SIG-M5 (cell line): ENCODE data around the gene JARID2.
A peak's percentile ranks its signal among the peaks of the same experiment; 100 is the strongest.
"Not testable (repeated sequence)": the region's sequence is repeated elsewhere in the genome, so short reads cannot be mapped to it uniquely, and the experiment has no call there.

Experiments used
- DNase-seq: peaks from one replicate; lab custom pipeline; 2025; lab: John Stamatoyannopoulos, UW

JARID2 gene

GRCh38 chr6:15289456-15289855, 43.6 kb downstream of the JARID2 start:
- not testable (repeated sequence) for DNase-seq

- DNase-seq: no peak
Measured at GRCh38 chr6:15290067-15290680, 44.3 kb downstream of the JARID2 start.

GRCh38 chr6:15290962-15291704, 45.3 kb downstream of the JARID2 start:
- no peak for DNase-seq

- DNase-seq: no peak
Measured at GRCh38 chr6:15292721-15293302, 46.9 kb downstream of the JARID2 start.

- no peak for DNase-seq
Measured at GRCh38 chr6:15293674-15294073, 47.8 kb downstream of the JARID2 start.

GRCh38 chr6:15294504-15294903, 48.6 kb downstream of the JARID2 start:
- no peak for DNase-seq

GRCh38 chr6:15296249-15296648, 50.4 kb downstream of the JARID2 start:
- no peak for DNase-seq

GRCh38 chr6:15296735-15297134, 50.9 kb downstream of the JARID2 start:
- DNase-seq: no peak

- DNase-seq: not testable (repeated sequence)
Measured at GRCh38 chr6:15297167-15297566, 51.3 kb downstream of the JARID2 start.

GRCh38 chr6:15297895-15298590, 52.2 kb downstream of the JARID2 start:
- no peak for DNase-seq

- DNase-seq: peak; percentile 79
Measured at GRCh38 chr6:15299430-15300131, 53.7 kb downstream of the JARID2 start.

GRCh38 chr6:15301179-15302006, 55.5 kb downstream of the JARID2 start:
- no peak for DNase-seq

- no peak for DNase-seq
Measured at GRCh38 chr6:15303162-15303919, 57.5 kb downstream of the JARID2 start.

GRCh38 chr6:15303920-15304291, 58.0 kb downstream of the JARID2 start:
- no peak for DNase-seq

GRCh38 chr6:15304337-15305042, 58.6 kb downstream of the JARID2 start:
- no peak for DNase-seq

- no peak for DNase-seq
Measured at GRCh38 chr6:15305496-15305895, 59.6 kb downstream of the JARID2 start.

- no peak for DNase-seq
Measured at GRCh38 chr6:15305909-15306308, 60.0 kb downstream of the JARID2 start.

- DNase-seq: no peak
Measured at GRCh38 chr6:15308435-15309213, 62.8 kb downstream of the JARID2 start.
